Esophagus squamous epithelium (tissue), 5 donors: ENCODE measurements around the gene CALHM6. TPM values are rescaled to one million over a fixed set of nuclear protein-coding genes. Genes with fewer than 3 reads are reported as not detected.

Source experiments
- DNase-seq: peaks from one replicate; lab custom pipeline; 2025; lab: John Stamatoyannopoulos, UW
- H3K27ac ChIP-seq, 4 donors: fragments of 200-600 bp; sonication (generic); one replicate each; pipeline ENCODE4 v1.5.1; 2016 to 2019; ENCODE audit warnings: mild to moderate bottlenecking in 1 of 4
- H3K27me3 ChIP-seq, 4 donors: fragments of 200-600 bp; sonication (generic); 1 replicate in 3 of 4; 2 replicates in 1 of 4; pipeline versions ENCODE4 v1.5.1 to v1.6.0; 2017 to 2021; ENCODE audit warnings: antibody characterized with exemption in 1 of 4
- H3K36me3 ChIP-seq, 3 donors: fragments of 200-600 bp; sonication (generic); one replicate each; pipeline ENCODE4 v1.5.1; 2016 to 2019
- H3K4me1 ChIP-seq, 3 donors: fragments of 200-600 bp; sonication (generic); one replicate each; pipeline ENCODE4 v1.5.1; 2017 to 2019
- H3K4me3 ChIP-seq, 4 donors: fragments of 200-600 bp; sonication (generic); 1 replicate in 3 of 4; 2 replicates in 1 of 4; pipeline ENCODE4 v1.5.1; 2016 to 2019; ENCODE audit warnings: mild to moderate bottlenecking in 2 of 4, moderate library complexity in 1 of 4
- H3K9me3 ChIP-seq, 3 donors: fragments of 200-600 bp; sonication (generic); one replicate each; pipeline ENCODE4 v1.5.1; 2016 to 2019
- CTCF ChIP-seq, 6 experiments: fragments of 450-650 bp in 4 of 6; fragments of 200-600 bp in 2 of 6; sonication (generic) in 2 of 6; IDR thresholded peaks; one replicate each; pipeline ENCODE4 v1.5.1; 2016 to 2019; ENCODE audit warnings: antibody characterized with exemption in 6 of 6, mild to moderate bottlenecking in 4 of 6, moderate library complexity in 4 of 6
- POLR2A ChIP-seq, 4 donors: fragments of 450-650 bp; IDR thresholded peaks; one replicate each; pipeline ENCODE4 v1.6.1; 2017; ENCODE audit warnings: antibody characterized with exemption in 4 of 4, mild to moderate bottlenecking in 4 of 4, moderate library complexity in 3 of 4
- intact Hi-C: fragments of 100-400 bp; cut with DNase I; formaldehyde crosslinking; loops from one replicate; pipeline ENCODE4 v1.15.0; 2022
- total RNA-seq, 4 donors: library from RNA; depleted of rRNA; stranded (reverse); fragments of >200 nt; gene quantifications; one replicate each; pipeline ENCODE4 v1.1.0, GENCODE V29; 2016
- donor health status: DM: yes; HTN: yes; CAD: no.

Gene CALHM6
- total RNA-seq, 4 donors from 2014 or later, result 1.4 to 7.8 (median 3.6) TPM

GRCh38 chr6:116512734-116513133, 51.6 kb downstream of the CALHM6 start:
- Histone ChIP-seq H3K27ac (peak overlapping the region in 3 of 4 donors; percentile 82 to 89 (median 85)), H3K27me3 (no peaks in the 10 kb centered on the region), H3K9me3 (no peaks in the 10 kb centered on the region), H3K36me3 (peaks cover 0 to 4% (median 0%) of the 10 kb centered on the region in 3 donors), H3K4me3 (peak overlapping the region in 3 of 4 donors; percentile 41 to 60 (median 42)), H3K4me1 (peaks cover 0 to 10% (median 0%) of the 10 kb centered on the region in 3 donors)
- intact Hi-C loops, result no loop called here
- TF ChIP-seq CTCF (IDR thresholded peaks at IDR 0.05) (no peak), POLR2A (IDR thresholded peaks at IDR 0.05) (no peak)
- DNase-seq, result no peak

Other genes with a start within 250 kb of the CALHM6 start
- gene TSPYL4, start 207.3 kb upstream of the CALHM6 start, total RNA-seq, result 10 to 100 TPM in 1 of 4 donors, 1 to 10 TPM in 3; 2.8 to 11.8 (median 6.3) TPM
- gene TSPYL1, start 181.4 kb upstream of the CALHM6 start, total RNA-seq, result 10 to 100 TPM; 55.5 to 78.3 (median 58.1) TPM
- gene DSE, start 90.4 kb upstream of the CALHM6 start, total RNA-seq, result 10 to 100 TPM; 11.6 to 36.4 (median 33.3) TPM
- 1 to 10 TPM in 1 of 4 donors, under 1 TPM in 3; 0.04 to 1.7 (median 0.56) TPM for gene CALHM5, start 50.3 kb downstream of the CALHM6 start, total RNA-seq
- gene TRAPPC3L, start 84.3 kb downstream of the CALHM6 start, total RNA-seq, result not detected
- gene CALHM4, start 92.4 kb downstream of the CALHM6 start, total RNA-seq, result not detected
- gene RWDD1, start 110.1 kb downstream of the CALHM6 start, total RNA-seq, result 10 to 100 TPM; 13.4 to 44.3 (median 29.9) TPM
- under 1 TPM in 2 of 4 donors, not detected in 2; 0.09 to 0.19 TPM for gene RSPH4A, start 155.1 kb downstream of the CALHM6 start, total RNA-seq
- gene ZUP1, start 207.4 kb downstream of the CALHM6 start, total RNA-seq, result 10 to 100 TPM in 1 of 4 donors, 1 to 10 TPM in 3; 8.3 to 10.2 (median 9.8) TPM
- gene KPNA5, start 219.8 kb downstream of the CALHM6 start, total RNA-seq, result 1 to 10 TPM; 1.1 to 8.2 (median 3.2) TPM